GM20431 (cell line): ENCODE measurements around the gene FAM216A.
"Not testable (repeated sequence)": the region's sequence is repeated elsewhere in the genome, so short reads cannot be mapped to it uniquely, and the experiment has no call there.

Experiments
- in situ Hi-C: fragments of 300-500 bp; cut with MseI, MboI; formaldehyde crosslinking; loops from one replicate; pipeline ENCODE4 v1.15.0; 2020; ENCODE audit warnings: low sequenced_read_pairs; ENCODE audit not compliant: unreplicated experiment

FAM216A gene

GRCh38 chr12:110468214-110469048 lies at the start of gene FAM216A, which contains the start of gene GPN3:
FAM216A (plus strand) TSS chr12:110468845; CDS start chr12:110468876, 31 bp downstream.
GPN3 (minus strand) TSS chr12:110468257; CDS start chr12:110468203, 54 bp downstream.
- in situ Hi-C loops, result no loop called here

- in situ Hi-C loops, result not testable (repeated sequence)
These were observed 48.0 kb upstream of the FAM216A start for GRCh38 chr12:110420644-110421043.

- in situ Hi-C loops, result no loop called here
These were observed 47.4 kb upstream of the FAM216A start for GRCh38 chr12:110421159-110421661.

- in situ Hi-C loops, result no loop called here
These were observed 46.9 kb upstream of the FAM216A start for GRCh38 chr12:110421701-110422100.

GRCh38 chr12:110424237-110424636 lies 44.4 kb upstream of the FAM216A start:
- in situ Hi-C loops, result no loop called here

- in situ Hi-C loops, result no loop called here
These were observed 42.2 kb upstream of the FAM216A start for GRCh38 chr12:110426406-110426805.

- in situ Hi-C loops, result not testable (repeated sequence)
These were observed 39.0 kb upstream of the FAM216A start for GRCh38 chr12:110429676-110430075.

- in situ Hi-C loops, result no loop called here
These were observed 36.6 kb upstream of the FAM216A start for GRCh38 chr12:110431957-110432587.

- in situ Hi-C loops, result no loop called here
These were observed 32.4 kb upstream of the FAM216A start for GRCh38 chr12:110436231-110436630.

- in situ Hi-C loops, result no loop called here
These were observed 24.2 kb upstream of the FAM216A start for GRCh38 chr12:110444455-110444854.

GRCh38 chr12:110449799-110450497 lies 18.7 kb upstream of the FAM216A start, which contains the start of gene ARPC3:
ARPC3 (minus strand) TSS chr12:110450337; CDS start chr12:110450260, 77 bp downstream.
- in situ Hi-C loops, result no loop called here

GRCh38 chr12:110451263-110451662 lies 17.4 kb upstream of the FAM216A start:
- in situ Hi-C loops, result no loop called here

- in situ Hi-C loops, result no loop called here
These were observed 14.9 kb upstream of the FAM216A start for GRCh38 chr12:110453569-110454296.

GRCh38 chr12:110458756-110459155 lies 9.9 kb upstream of the FAM216A start:
- in situ Hi-C loops, result no loop called here

- in situ Hi-C loops, result not testable (repeated sequence)
These were observed 7.5 kb upstream of the FAM216A start for GRCh38 chr12:110461189-110461588.

GRCh38 chr12:110465024-110465423 lies 3.6 kb upstream of the FAM216A start:
- in situ Hi-C loops, result no loop called here

GRCh38 chr12:110465765-110466164 lies 2.9 kb upstream of the FAM216A start:
- in situ Hi-C loops, result not testable (repeated sequence)

GRCh38 chr12:110466791-110467190 lies 1.9 kb upstream of the FAM216A start:
- in situ Hi-C loops, result no loop called here

- in situ Hi-C loops, result no loop called here
These were observed 815 bp upstream of the FAM216A start for GRCh38 chr12:110467847-110468213.

- in situ Hi-C loops, result no loop called here
These were observed 6.8 kb downstream of the FAM216A start for GRCh38 chr12:110475426-110475825.
